ENCODE data around the gene CHCHD3.
A peak's percentile ranks its signal among the peaks of the same experiment; 100 is the strongest.

CHCHD3 gene

GRCh38 chr7:133081599-133082389 lies at the start of gene CHCHD3:
TSS of gene CHCHD3 (minus strand) at chr7:133082090. CDS start at chr7:133081937, 153 bp downstream.
- DNase-seq: peak; percentile 98

GRCh38 chr7:133130166-133130565 lies 48.3 kb upstream of the CHCHD3 start:
- no peak for DNase-seq

GRCh38 chr7:133126422-133126821 lies 44.5 kb upstream of the CHCHD3 start:
- DNase-seq: no peak

GRCh38 chr7:133124974-133125373 lies 43.1 kb upstream of the CHCHD3 start:
- no peak for DNase-seq

- no peak for DNase-seq
These were observed 39.4 kb upstream of the CHCHD3 start for GRCh38 chr7:133121175-133121844.

- no peak for DNase-seq
These were observed 37.2 kb upstream of the CHCHD3 start for GRCh38 chr7:133119067-133119466.

GRCh38 chr7:133118261-133118660 lies 36.4 kb upstream of the CHCHD3 start:
- DNase-seq: peak; percentile 20

- no peak for DNase-seq
These were observed 35.6 kb upstream of the CHCHD3 start for GRCh38 chr7:133117452-133117851.

- DNase-seq: no peak
These were observed 33.7 kb upstream of the CHCHD3 start for GRCh38 chr7:133115596-133115995.

- DNase-seq: no peak
These were observed 32.6 kb upstream of the CHCHD3 start for GRCh38 chr7:133114519-133114918.

- DNase-seq: no peak
These were observed 31.1 kb upstream of the CHCHD3 start for GRCh38 chr7:133112976-133113375.

- no peak for DNase-seq
These were observed 30.4 kb upstream of the CHCHD3 start for GRCh38 chr7:133112335-133112734.

GRCh38 chr7:133110312-133110711 lies 28.4 kb upstream of the CHCHD3 start:
- no peak for DNase-seq

- no peak for DNase-seq
These were observed 27.9 kb upstream of the CHCHD3 start for GRCh38 chr7:133109816-133110215.

GRCh38 chr7:133108023-133108422 lies 26.1 kb upstream of the CHCHD3 start:
- no peak for DNase-seq

- DNase-seq: no peak
These were observed 20.6 kb upstream of the CHCHD3 start for GRCh38 chr7:133102276-133103060.

- no peak for DNase-seq
These were observed 17.9 kb upstream of the CHCHD3 start for GRCh38 chr7:133099633-133100286.

GRCh38 chr7:133095119-133095671 lies 13.3 kb upstream of the CHCHD3 start:
- no peak for DNase-seq

- DNase-seq: no peak
These were observed 10.1 kb upstream of the CHCHD3 start for GRCh38 chr7:133091943-133092464.

GRCh38 chr7:133082390-133082766 lies 488 bp upstream of the CHCHD3 start:
- DNase-seq: no peak

- DNase-seq: no peak
These were observed 731 bp downstream of the CHCHD3 start for GRCh38 chr7:133081119-133081598.

- DNase-seq: no peak
These were observed 2.6 kb downstream of the CHCHD3 start for GRCh38 chr7:133079296-133079695.

Data from NCI-H1105 treated with DMSO at 0.1 percent for 48 hours (cell line).